Suprapubic skin (tissue), 4 donors: ENCODE measurements around the gene BORCS5. TPM values are rescaled to one million over a fixed set of nuclear protein-coding genes. Genes with fewer than 3 reads are reported as not detected.
"Not testable (repeated sequence)": the region's sequence is repeated elsewhere in the genome, so short reads cannot be mapped to it uniquely, and the experiment has no call there.

ENCODE experiments used
- DNase-seq, 2 donors: peaks; one replicate each; pipeline ENCODE4 v3.0.0-alpha.2; 2019; ENCODE audit warnings: low spot score in 2 of 2
- H3K27ac ChIP-seq: fragments of 200-600 bp; sonication (generic); one replicate; pipeline ENCODE4 v1.5.1; 2019
- H3K27me3 ChIP-seq: fragments of 200-600 bp; sonication (generic); one replicate; pipeline ENCODE4 v1.5.1; 2019
- H3K36me3 ChIP-seq: fragments of 200-600 bp; sonication (generic); one replicate; pipeline ENCODE4 v1.5.1; 2019
- H3K4me1 ChIP-seq: fragments of 200-600 bp; sonication (generic); one replicate; pipeline ENCODE4 v1.5.1; 2019
- H3K4me3 ChIP-seq: fragments of 200-600 bp; sonication (generic); one replicate; pipeline ENCODE4 v1.5.1; 2019; ENCODE audit warnings: mild to moderate bottlenecking
- H3K9me3 ChIP-seq: fragments of 200-600 bp; sonication (generic); one replicate; pipeline ENCODE4 v1.5.1; 2019
- EP300 ChIP-seq: sonication (generic); formaldehyde crosslinking; IDR thresholded peaks from one replicate; pipeline ENCODE4 v1.6.1; 2017; ENCODE audit warnings: antibody characterized with exemption
- POLR2A ChIP-seq, 2 donors: fragments of 450-650 bp; IDR thresholded peaks; one replicate each; pipeline ENCODE4 v1.6.1; 2017; ENCODE audit warnings: antibody characterized with exemption in 2 of 2, mild to moderate bottlenecking in 2 of 2, moderate library complexity in 2 of 2
- POLR2AphosphoS5 ChIP-seq, 3 donors: sonication (generic); formaldehyde crosslinking; IDR thresholded peaks; one replicate each; pipeline ENCODE4 v1.6.1; 2017; ENCODE audit warnings: antibody characterized with exemption in 3 of 3
- WGBS: methylation state at CpG from one replicate; pipeline ENCODE4 v1.1.5; 2018; 5-methylcytosine and 5-hydroxymethylcytosine counted together
- total RNA-seq, 4 donors: library from RNA; depleted of rRNA; stranded (reverse); fragments of >200 nt; gene quantifications; one replicate each; pipeline ENCODE4 v1.1.0, GENCODE V29; 2016
- TF ChIP-seq, protein P1 (sequence below), 2 donors: fragments of 200-600 bp in 1 of 2; fragments of 450-650 bp in 1 of 2; sonication (generic) in 1 of 2; IDR thresholded peaks; one replicate each; pipeline ENCODE4 v1.5.1; 2016 to 2019; ENCODE audit warnings: antibody characterized with exemption in 2 of 2, mild to moderate bottlenecking in 1 of 2, moderate library complexity in 1 of 2

Gene BORCS5
- total RNA-seq, 4 donors from 2014 or later: 11.3 to 51.6 (median 21.0) TPM

- WGBS: 80% methylated on average over 8 of the region's 8 CpGs
- Histone ChIP-seq H3K36me3 (peaks cover 23% of the 10 kb centered on the region), H3K9me3 (no peaks in the 10 kb centered on the region), H3K4me1 (peaks cover 3% of the 10 kb centered on the region), H3K27me3 (no peaks in the 10 kb centered on the region), H3K27ac (peak overlapping the region; percentile 39), H3K4me3 (no peak overlapping the region)
- TF ChIP-seq POLR2AphosphoS5 (IDR thresholded peaks at IDR 0.05) (no peak), POLR2A (IDR thresholded peaks at IDR 0.05) (no peak), EP300 (no peak)
- TF ChIP-seq, protein P1, sequence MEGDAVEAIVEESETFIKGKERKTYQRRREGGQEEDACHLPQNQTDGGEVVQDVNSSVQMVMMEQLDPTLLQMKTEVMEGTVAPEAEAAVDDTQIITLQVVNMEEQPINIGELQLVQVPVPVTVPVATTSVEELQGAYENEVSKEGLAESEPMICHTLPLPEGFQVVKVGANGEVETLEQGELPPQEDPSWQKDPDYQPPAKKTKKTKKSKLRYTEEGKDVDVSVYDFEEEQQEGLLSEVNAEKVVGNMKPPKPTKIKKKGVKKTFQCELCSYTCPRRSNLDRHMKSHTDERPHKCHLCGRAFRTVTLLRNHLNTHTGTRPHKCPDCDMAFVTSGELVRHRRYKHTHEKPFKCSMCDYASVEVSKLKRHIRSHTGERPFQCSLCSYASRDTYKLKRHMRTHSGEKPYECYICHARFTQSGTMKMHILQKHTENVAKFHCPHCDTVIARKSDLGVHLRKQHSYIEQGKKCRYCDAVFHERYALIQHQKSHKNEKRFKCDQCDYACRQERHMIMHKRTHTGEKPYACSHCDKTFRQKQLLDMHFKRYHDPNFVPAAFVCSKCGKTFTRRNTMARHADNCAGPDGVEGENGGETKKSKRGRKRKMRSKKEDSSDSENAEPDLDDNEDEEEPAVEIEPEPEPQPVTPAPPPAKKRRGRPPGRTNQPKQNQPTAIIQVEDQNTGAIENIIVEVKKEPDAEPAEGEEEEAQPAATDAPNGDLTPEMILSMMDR (IDR thresholded peaks at IDR 0.05): no peak
- no peak for DNase-seq
These were observed 18.2 kb upstream of the BORCS5 start for GRCh38 chr12:12338527-12339168.

GRCh38 chr12:12349711-12350665 lies 6.9 kb upstream of the BORCS5 start, which contains the start of gene MANSC1:
TSS of gene MANSC1 (minus strand) at chr12:12350242. CDS start at chr12:12343314, 6,928 bp downstream.
- peak within 1 kb of the TSS; percentile 88 for H3K27ac ChIP-seq
- peak within 1 kb of the TSS; percentile 81 for H3K4me3 ChIP-seq
- H3K36me3 ChIP-seq: no peaks in the 10 kb centered on the region
- TF ChIP-seq, protein P1 (IDR thresholded peaks at IDR 0.05): peak in 1 of 2 donors; percentile 50
- TF ChIP-seq POLR2AphosphoS5 (IDR thresholded peaks at IDR 0.05) (no peak), EP300 (no peak), POLR2A (IDR thresholded peaks at IDR 0.05) (peak in 1 of 2 donors; percentile 35)
- H3K9me3 ChIP-seq: no peaks in the 10 kb centered on the region
- peaks cover 21% of the 10 kb centered on the region for H3K4me1 ChIP-seq
- 4% methylated on average over 23 of the region's 68 CpGs for WGBS
- no peaks in the 10 kb centered on the region for H3K27me3 ChIP-seq
- peak; percentile 79 to 87 for DNase-seq

- Histone ChIP-seq H3K4me1 (peaks cover 21% of the 10 kb centered on the region), H3K27ac (peak overlapping the region; percentile 88), H3K36me3 (no peaks in the 10 kb centered on the region), H3K27me3 (no peaks in the 10 kb centered on the region), H3K4me3 (peak overlapping the region; percentile 81), H3K9me3 (no peaks in the 10 kb centered on the region)
- 55% methylated on average over 3 of the region's 3 CpGs for WGBS
- TF ChIP-seq EP300 (no peak), POLR2AphosphoS5 (IDR thresholded peaks at IDR 0.05) (peak in 1 of 3 donors; percentile 45)
- DNase-seq: no peak
These were observed 5.9 kb upstream of the BORCS5 start for GRCh38 chr12:12350868-12351463.

- H3K36me3 ChIP-seq, DNase-seq, H3K4me3 ChIP-seq, H3K27me3 ChIP-seq, H3K9me3 ChIP-seq: not testable (repeated sequence)
- 90% methylated on average over 19 of the region's 19 CpGs for WGBS
- Histone ChIP-seq H3K27ac (peak overlapping the region; percentile 76), H3K4me1 (peaks cover 26% of the 10 kb centered on the region)
These were observed 5.3 kb upstream of the BORCS5 start for GRCh38 chr12:12351468-12352185.

GRCh38 chr12:12353276-12353675 lies 3.6 kb upstream of the BORCS5 start:
- Histone ChIP-seq H3K4me1 (peaks cover 34% of the 10 kb centered on the region), H3K36me3 (no peaks in the 10 kb centered on the region), H3K4me3 (no peak overlapping the region), H3K27me3 (no peaks in the 10 kb centered on the region), H3K27ac (no peak overlapping the region), H3K9me3 (no peaks in the 10 kb centered on the region)
- no peak for DNase-seq
- TF ChIP-seq, protein P1 (IDR thresholded peaks at IDR 0.05): no peak
- 94% methylated on average over 1 of the region's 1 CpG for WGBS
